Choroid plexus epithelial cell (primary cell): ENCODE data around the gene NTSR1.

Source experiments
- DNase-seq: peaks from one replicate; pipeline ENCODE4 v3.0.0-alpha.2; 2010; ENCODE audit warnings: low read depth
- H3K4me3 ChIP-seq: 2 replicates; pipeline ENCODE4 v1.5.1; 2011; ENCODE audit warnings: low read depth, mild to moderate bottlenecking, control low read depth, low read length, moderate library complexity
- TF ChIP-seq, protein P1 (sequence below): conservative IDR thresholded peaks from 2 replicates; pipeline ENCODE4 v1.5.1; 2011; ENCODE audit warnings: low read depth, mild to moderate bottlenecking, control low read depth, inconsistent platforms, low read length, moderate library complexity

Gene NTSR1

DNA sequence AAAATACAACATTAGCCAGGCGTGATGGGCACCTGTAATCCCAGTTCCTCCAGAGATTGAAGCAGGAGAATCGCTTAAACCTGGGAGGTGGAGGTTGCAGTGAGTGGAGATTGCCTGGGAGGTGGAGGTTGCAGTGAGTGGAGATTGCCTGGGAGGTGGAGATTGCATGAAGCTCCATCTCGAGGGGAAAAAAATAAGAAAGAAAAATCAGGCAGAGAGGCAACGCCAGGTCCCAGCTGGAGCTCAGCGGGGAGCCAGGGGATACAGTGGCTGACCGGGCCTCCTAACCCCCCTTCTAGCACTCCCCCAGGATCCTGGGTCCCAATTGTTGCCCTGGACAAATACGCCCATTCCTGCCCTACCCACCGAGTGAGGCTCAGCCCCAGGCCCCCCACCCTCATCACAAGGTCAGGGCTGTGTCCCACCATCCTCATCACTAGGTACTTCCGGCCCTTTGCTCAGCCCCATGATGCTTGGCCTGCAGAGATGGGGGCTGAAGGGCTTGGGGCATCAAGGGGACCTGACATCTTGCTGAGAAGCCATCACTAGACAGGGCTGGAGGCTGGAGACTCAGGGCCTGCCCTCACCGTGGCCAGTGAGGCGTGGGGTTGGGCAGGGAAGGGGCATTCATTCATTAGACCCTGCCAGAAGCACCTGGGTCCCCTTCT lies 97.9 kb downstream of the NTSR1 start:
- DNase-seq = no peak
- H3K4me3 ChIP-seq = peak overlapping the region; percentile 97
- TF ChIP-seq, protein P1, sequence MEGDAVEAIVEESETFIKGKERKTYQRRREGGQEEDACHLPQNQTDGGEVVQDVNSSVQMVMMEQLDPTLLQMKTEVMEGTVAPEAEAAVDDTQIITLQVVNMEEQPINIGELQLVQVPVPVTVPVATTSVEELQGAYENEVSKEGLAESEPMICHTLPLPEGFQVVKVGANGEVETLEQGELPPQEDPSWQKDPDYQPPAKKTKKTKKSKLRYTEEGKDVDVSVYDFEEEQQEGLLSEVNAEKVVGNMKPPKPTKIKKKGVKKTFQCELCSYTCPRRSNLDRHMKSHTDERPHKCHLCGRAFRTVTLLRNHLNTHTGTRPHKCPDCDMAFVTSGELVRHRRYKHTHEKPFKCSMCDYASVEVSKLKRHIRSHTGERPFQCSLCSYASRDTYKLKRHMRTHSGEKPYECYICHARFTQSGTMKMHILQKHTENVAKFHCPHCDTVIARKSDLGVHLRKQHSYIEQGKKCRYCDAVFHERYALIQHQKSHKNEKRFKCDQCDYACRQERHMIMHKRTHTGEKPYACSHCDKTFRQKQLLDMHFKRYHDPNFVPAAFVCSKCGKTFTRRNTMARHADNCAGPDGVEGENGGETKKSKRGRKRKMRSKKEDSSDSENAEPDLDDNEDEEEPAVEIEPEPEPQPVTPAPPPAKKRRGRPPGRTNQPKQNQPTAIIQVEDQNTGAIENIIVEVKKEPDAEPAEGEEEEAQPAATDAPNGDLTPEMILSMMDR = no peak

DNA sequence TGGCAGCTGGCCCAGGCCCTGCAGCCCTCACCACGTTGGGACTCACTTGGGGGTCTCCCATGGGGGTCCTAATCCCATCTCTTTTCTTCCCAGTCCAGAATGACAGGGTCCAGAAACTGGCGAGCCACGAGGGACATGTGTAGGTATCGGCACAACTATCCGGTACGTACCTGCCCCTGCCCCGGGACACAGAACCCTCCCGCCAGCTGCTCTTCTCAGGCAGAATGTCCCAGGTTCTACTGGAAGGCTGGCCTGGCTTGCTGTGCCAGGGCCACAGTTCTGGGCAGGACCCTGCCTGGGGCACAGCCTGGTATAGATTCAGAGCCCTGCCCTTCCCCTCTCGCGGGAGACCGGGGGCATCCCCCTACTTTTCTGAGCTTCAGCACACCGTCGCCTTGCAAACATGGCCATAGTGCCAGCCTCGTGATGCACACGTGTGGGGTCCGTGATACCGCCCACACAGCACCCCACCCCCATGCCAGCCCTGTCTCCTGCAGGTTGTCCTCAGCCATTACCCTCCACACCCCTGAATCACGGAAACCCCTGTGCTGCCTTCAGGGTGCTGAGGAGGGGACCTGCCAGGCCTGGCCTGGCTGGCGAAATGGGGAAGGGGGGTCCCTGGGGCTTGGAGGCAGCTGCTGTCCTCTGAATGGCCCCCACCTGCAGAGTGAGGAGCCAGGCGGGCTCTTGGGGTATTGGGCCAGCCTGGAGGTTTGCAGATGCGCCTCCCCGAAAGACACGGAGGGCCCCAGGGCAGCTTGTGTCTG lies 99.0 kb downstream of the NTSR1 start:
- no peak for DNase-seq
- TF ChIP-seq, protein P1 = no peak
- no peak overlapping the region for H3K4me3 ChIP-seq

DNA sequence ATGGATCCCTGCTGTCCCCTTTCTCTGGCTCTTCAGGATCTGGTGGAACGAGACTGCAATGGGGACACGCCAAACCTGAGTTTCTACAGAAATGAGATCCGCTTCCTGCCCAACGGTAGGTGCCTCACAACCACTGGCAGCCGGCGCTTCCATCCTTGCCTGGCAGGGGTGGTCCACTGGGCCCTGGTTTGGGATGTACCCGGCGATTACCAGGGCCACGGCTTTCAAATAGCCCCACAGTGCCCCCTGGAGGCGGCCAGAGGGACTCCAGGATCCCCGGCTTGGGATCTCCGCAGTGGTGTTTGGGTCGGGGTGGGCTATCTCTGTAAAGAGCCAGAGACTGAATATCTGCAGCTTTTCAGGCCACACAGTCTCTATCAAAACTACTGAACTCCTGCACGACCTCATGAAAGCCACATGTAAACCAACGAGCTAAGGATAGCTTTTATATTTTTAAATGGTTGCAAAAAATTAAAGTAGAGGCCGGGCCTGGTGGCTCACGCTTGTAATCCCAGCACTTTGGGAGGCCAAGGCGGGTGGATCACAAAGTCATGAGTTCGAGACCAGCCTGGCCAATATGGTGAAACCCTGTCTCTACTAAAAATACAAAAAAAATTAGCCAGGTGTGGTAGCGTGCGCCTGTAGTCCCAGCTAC lies 99.7 kb downstream of the NTSR1 start:
- peak; percentile 54 for DNase-seq
- TF ChIP-seq, protein P1 = peak; percentile 92
- H3K4me3 ChIP-seq = no peak overlapping the region

DNA sequence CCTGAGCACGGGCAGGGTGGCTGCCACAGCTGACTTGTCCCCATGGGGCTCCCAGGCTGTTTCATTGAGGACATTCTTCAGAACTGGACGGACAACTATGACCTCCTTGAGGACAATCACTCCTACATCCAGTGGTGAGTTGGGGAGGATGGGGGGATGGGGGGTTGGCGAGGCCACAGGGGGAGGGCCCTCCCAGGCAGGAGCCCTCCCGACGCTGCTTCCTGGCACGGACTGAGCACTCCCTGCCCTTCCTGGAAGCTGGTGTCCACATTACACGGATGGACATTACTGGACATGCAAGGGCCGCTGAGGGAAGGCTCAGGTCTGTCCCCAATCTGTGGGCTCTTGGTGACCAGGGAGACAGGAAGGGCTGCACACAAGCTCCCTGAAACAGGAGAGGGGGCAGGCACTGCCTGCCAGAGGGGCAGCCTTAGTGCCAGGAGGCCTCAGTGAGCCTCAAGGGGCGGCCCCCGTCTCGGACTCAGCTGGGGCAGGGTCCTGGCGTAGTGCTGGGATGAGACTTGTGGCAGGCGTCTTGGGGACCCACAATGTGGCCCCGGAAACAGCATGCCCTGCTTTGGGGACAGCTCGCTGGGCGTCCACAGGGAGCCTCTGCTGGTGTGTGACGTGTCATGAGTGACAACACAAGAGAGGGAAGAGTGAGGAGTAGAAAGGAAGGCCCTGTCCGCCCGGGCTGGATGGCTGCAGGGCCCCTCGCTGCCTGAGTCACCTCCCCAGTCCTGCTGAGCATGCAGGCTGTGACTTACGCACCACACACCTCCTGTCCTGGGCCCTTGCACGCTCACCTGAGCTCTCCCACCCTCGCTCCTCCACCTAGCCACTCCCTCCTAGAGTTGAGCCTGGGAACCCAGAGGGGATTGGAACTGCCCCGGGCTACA lies 101.1 kb downstream of the NTSR1 start:
- DNase-seq = no peak
- TF ChIP-seq, protein P1 = no peak
- no peak overlapping the region for H3K4me3 ChIP-seq

DNA sequence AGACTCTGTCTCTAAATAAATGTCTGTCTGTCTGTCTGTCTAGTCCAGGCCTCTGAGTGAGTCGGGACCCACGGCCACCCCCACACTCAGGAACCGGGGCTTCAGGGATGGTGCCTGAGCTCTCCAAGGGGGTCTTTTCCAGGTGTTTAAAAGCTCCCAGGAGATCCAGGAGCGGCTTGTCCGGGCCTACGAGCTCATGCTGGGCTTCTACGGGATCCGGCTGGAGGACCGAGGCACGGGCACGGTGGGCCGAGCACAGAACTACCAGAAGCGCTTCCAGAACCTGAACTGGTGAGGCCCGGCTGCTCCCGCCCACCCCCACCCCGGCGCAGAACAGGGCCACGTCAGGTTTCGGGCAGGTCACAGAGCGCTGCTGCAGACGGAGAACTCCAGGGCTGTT lies 102.7 kb downstream of the NTSR1 start:
- no peak overlapping the region for H3K4me3 ChIP-seq
- TF ChIP-seq, protein P1 = no peak
- DNase-seq = no peak

DNA sequence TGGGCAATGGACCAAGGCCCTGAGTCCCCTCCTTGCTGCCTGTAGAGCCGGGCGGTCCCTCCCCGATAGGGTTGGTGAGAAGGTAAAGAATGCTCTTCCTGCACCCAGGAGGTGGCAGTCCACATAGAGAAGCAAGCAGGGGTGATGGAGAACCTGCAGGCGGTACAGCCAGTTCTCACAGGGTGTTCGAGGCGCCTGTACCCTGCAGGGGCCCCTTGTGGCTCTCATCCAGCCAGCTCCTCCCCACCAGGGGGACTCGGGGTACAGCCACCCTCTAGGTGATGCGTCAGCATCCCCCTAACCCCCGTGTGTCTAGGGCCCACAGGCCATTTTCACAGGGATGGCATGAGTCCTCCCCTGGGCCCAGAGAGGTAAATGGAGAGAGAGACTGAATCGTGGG lies 103.1 kb downstream of the NTSR1 start:
- DNase-seq = no peak
- TF ChIP-seq, protein P1 = no peak
- no peak overlapping the region for H3K4me3 ChIP-seq
